GM19395 (cell line): ENCODE measurements around the gene PEX5L.
A peak's percentile ranks its signal among the peaks of the same experiment; 100 is the strongest.
"Not testable (repeated sequence)": the region's sequence is repeated elsewhere in the genome, so short reads cannot be mapped to it uniquely, and the experiment has no call there.

Source experiments
- ATAC-seq: cut with Tn5 transposase; IDR thresholded peaks from one replicate; pipeline ENCODE4 v1.9.1; 2021; ENCODE audit warnings: mild to moderate bottlenecking, moderate library complexity; ENCODE audit not compliant: unreplicated experiment

Gene PEX5L

GRCh38 chr3:180036671-180037455 is at the start of gene PEX5L:
PEX5L (minus strand) TSS chr3:180036937; CDS start chr3:180036599, 338 bp downstream.
- ATAC-seq, result peak; percentile 83

- no peak for ATAC-seq
Measured at GRCh38 chr3:180085122-180085710, 48.5 kb upstream of the PEX5L start.

- no peak for ATAC-seq
Measured at GRCh38 chr3:180082699-180083098, 46.0 kb upstream of the PEX5L start.

GRCh38 chr3:180078592-180078991 is 41.9 kb upstream of the PEX5L start:
- no peak for ATAC-seq

GRCh38 chr3:180073561-180073960 is 36.8 kb upstream of the PEX5L start:
- ATAC-seq, result no peak

- ATAC-seq, result no peak
Measured at GRCh38 chr3:180072786-180073185, 36.0 kb upstream of the PEX5L start.

GRCh38 chr3:180070925-180071324 is 34.2 kb upstream of the PEX5L start:
- peak; percentile 65 for ATAC-seq

GRCh38 chr3:180068023-180068422 is 31.3 kb upstream of the PEX5L start:
- no peak for ATAC-seq

- no peak for ATAC-seq
Measured at GRCh38 chr3:180066598-180066997, 29.9 kb upstream of the PEX5L start.

- ATAC-seq, result no peak
Measured at GRCh38 chr3:180063783-180064182, 27.0 kb upstream of the PEX5L start.

GRCh38 chr3:180062771-180063170 is 26.0 kb upstream of the PEX5L start:
- ATAC-seq, result no peak

- ATAC-seq, result no peak
Measured at GRCh38 chr3:180059356-180059755, 22.6 kb upstream of the PEX5L start.

GRCh38 chr3:180058238-180058637 is 21.5 kb upstream of the PEX5L start:
- ATAC-seq, result no peak

GRCh38 chr3:180055656-180056055 is 18.9 kb upstream of the PEX5L start:
- ATAC-seq, result not testable (repeated sequence)

GRCh38 chr3:180049391-180049790 is 12.7 kb upstream of the PEX5L start:
- ATAC-seq, result no peak

GRCh38 chr3:180048840-180049239 is 12.1 kb upstream of the PEX5L start:
- no peak for ATAC-seq

- ATAC-seq, result peak; percentile 97
Measured at GRCh38 chr3:180048103-180048502, 11.4 kb upstream of the PEX5L start.

GRCh38 chr3:180040966-180041365 is 4.2 kb upstream of the PEX5L start:
- no peak for ATAC-seq

GRCh38 chr3:180036092-180036670 is 556 bp downstream of the PEX5L start:
- ATAC-seq, result peak; percentile 65

GRCh38 chr3:180026997-180027396 is 9.7 kb downstream of the PEX5L start:
- no peak for ATAC-seq

- ATAC-seq, result peak; percentile 58
Measured at GRCh38 chr3:180018543-180018942, 18.2 kb downstream of the PEX5L start.

GRCh38 chr3:180017846-180018245 is 18.9 kb downstream of the PEX5L start:
- ATAC-seq, result no peak
